Activated B cell treated with CpG ODN at 0.5 μM for 24 hours (primary cell): Measurements from ENCODE around the gene SLC39A12. TPM values are rescaled to one million over a fixed set of nuclear protein-coding genes. Genes with fewer than 3 reads are reported as not detected.

Source experiments
- ATAC-seq: fragments of 200-7000 bp; cut with Tn5 transposase; one replicate; pipeline ENCODE4 v1.10.0; 2021; ENCODE audit warnings: low read depth, mild to moderate bottlenecking, moderate library complexity
- CTCF ChIA-PET: fragments of 350-600 bp; sonication (Branson Sonifier 250); formaldehyde crosslinking; loops from one replicate; lab custom pipeline; 2021; ENCODE audit warnings: antibody characterized with exemption; lab: Charles Lee
- POLR2A ChIA-PET: fragments of 350-600 bp; sonication (Branson Sonifier 250); formaldehyde crosslinking; loops from one replicate; lab custom pipeline; 2021; ENCODE audit warnings: antibody characterized with exemption; lab: Charles Lee
- DNase-seq: peaks from one replicate; pipeline ENCODE4 v3.0.0; 2022
- H3K27ac Mint-ChIP-seq: one replicate; pipeline ENCODE4 v1.8.0; 2020; ENCODE audit warnings: mixed read lengths
- H3K27me3 Mint-ChIP-seq: one replicate; pipeline ENCODE4 v1.8.0; 2021; ENCODE audit warnings: mixed read lengths
- H3K36me3 Mint-ChIP-seq: one replicate; pipeline ENCODE4 v1.8.0; 2021; ENCODE audit warnings: low read depth, mixed read lengths
- H3K4me1 Mint-ChIP-seq: one replicate; pipeline ENCODE4 v1.8.0; 2021; ENCODE audit warnings: mixed read lengths
- H3K4me3 Mint-ChIP-seq: one replicate; pipeline ENCODE4 v1.8.0; 2020; ENCODE audit warnings: mild to moderate bottlenecking, mixed read lengths
- H3K9me3 Mint-ChIP-seq: one replicate; pipeline ENCODE4 v1.8.0; 2020; ENCODE audit warnings: mixed read lengths
- intact Hi-C: fragments of 100-400 bp; cut with micrococcal nuclease; formaldehyde crosslinking; loops from one replicate; pipeline ENCODE4 v1.15.1; 2024
- total RNA-seq: library from RNA; stranded (reverse); gene quantifications from 2 replicates; pipeline ENCODE4 v1.2.3, GENCODE V29; 2022
- TF ChIP-seq, protein P1 (sequence below): fragments of 200-600 bp; IDR thresholded peaks from one replicate; pipeline ENCODE4 v1.8.0; 2022; ENCODE audit warnings: antibody characterized with exemption, mild to moderate bottlenecking

SLC39A12 gene
- not detected in 2 replicates for total RNA-seq

DNA sequence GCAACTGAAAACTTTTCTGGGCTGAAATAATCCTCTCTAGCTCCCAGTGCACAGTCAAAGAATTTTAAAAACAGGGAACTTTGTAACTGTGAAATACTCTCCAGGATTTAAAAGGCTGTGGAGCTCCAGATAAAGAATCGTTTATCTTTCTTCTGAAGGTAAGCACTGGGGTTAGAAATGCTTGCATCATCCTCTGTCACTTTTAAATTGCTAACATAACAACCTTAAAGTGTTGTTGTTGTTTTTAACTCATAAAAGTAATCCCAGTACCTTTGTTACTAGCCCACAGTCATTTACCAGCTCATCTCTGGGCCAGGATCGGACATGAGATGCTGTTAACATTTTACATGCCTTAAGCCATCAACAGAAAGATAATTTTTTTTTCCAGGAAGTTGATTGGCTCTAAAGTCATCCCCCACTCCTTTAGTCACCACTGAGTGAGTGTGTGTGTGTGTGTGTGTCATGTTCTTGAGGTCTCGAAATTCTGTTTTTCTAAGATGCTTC is at the start of gene SLC39A12:
SLC39A12 (plus strand) TSS at position 51 of the 504 bp plus-strand sequence. CDS start 1,359 bp downstream, outside the sequence.
- Mint-ChIP-seq H3K9me3 (no peaks in the 10 kb centered on the region), H3K4me3 (no peak within 1 kb of the TSS), H3K27ac (no peak within 1 kb of the TSS), H3K36me3 (no peaks in the 10 kb centered on the region), H3K27me3 (no peaks in the 10 kb centered on the region), H3K4me1 (no peaks in the 10 kb centered on the region)
- intact Hi-C loops, result no loop called here
- DNase-seq (no peak), ATAC-seq (no peak)
- CTCF ChIA-PET, result no interaction called here
- TF ChIP-seq, protein P1, sequence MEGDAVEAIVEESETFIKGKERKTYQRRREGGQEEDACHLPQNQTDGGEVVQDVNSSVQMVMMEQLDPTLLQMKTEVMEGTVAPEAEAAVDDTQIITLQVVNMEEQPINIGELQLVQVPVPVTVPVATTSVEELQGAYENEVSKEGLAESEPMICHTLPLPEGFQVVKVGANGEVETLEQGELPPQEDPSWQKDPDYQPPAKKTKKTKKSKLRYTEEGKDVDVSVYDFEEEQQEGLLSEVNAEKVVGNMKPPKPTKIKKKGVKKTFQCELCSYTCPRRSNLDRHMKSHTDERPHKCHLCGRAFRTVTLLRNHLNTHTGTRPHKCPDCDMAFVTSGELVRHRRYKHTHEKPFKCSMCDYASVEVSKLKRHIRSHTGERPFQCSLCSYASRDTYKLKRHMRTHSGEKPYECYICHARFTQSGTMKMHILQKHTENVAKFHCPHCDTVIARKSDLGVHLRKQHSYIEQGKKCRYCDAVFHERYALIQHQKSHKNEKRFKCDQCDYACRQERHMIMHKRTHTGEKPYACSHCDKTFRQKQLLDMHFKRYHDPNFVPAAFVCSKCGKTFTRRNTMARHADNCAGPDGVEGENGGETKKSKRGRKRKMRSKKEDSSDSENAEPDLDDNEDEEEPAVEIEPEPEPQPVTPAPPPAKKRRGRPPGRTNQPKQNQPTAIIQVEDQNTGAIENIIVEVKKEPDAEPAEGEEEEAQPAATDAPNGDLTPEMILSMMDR, result no peak
- POLR2A ChIA-PET, result no interaction called here

DNA sequence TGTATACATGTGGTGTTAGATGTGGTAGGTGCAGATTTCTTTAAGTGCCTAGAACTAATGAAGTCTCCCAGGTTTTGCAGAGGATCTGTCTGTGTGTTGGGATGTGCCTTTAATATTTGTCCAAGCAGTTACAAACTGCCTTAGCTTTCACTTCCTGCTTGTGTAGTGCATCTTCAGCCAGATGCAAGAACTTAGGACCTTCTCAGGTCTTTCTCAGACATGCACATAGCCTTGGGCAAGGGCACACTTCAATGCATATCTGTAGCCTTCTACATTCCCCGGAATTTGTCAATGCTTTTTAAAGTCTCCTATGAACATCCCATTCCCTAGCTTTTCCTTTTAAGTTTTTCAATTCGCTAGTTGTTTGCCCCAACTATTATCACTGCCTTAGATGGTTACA is 47.2 kb upstream of the SLC39A12 start:
- no peak for ATAC-seq
- DNase-seq, result no peak
- ChIA-PET POLR2A (no interaction called here), CTCF (no interaction called here)
- intact Hi-C loops, result no loop called here
- Mint-ChIP-seq H3K9me3 (peaks cover 2% of the 10 kb centered on the region), H3K27me3 (peaks cover 5% of the 10 kb centered on the region), H3K36me3 (no peaks in the 10 kb centered on the region), H3K4me3 (no peak overlapping the region), H3K27ac (no peak overlapping the region), H3K4me1 (no peaks in the 10 kb centered on the region)
- TF ChIP-seq, protein P1, result no peak

GRCh38 chr10:17905491-17905890 is 46.2 kb upstream of the SLC39A12 start:
- DNase-seq (no peak), ATAC-seq (no peak)
- TF ChIP-seq, protein P1, result no peak
- Mint-ChIP-seq H3K4me1 (no peaks in the 10 kb centered on the region), H3K27ac (no peak overlapping the region), H3K4me3 (no peak overlapping the region), H3K36me3 (no peaks in the 10 kb centered on the region), H3K9me3 (peaks cover 2% of the 10 kb centered on the region), H3K27me3 (peaks cover 7% of the 10 kb centered on the region)
- CTCF ChIA-PET, result no interaction called here
- POLR2A ChIA-PET, result no interaction called here
- intact Hi-C loops, result no loop called here

- ATAC-seq (no peak), DNase-seq (no peak)
- H3K4me1 Mint-ChIP-seq, result no peaks in the 10 kb centered on the region
- peaks cover 2% of the 10 kb centered on the region for H3K9me3 Mint-ChIP-seq
- intact Hi-C loops, result no loop called here
- TF ChIP-seq, protein P1, result no peak
- H3K27ac Mint-ChIP-seq, result no peak overlapping the region
- H3K27me3 Mint-ChIP-seq, result peaks cover 7% of the 10 kb centered on the region
- ChIA-PET CTCF (no interaction called here), POLR2A (no interaction called here)
- no peaks in the 10 kb centered on the region for H3K36me3 Mint-ChIP-seq
- no peak overlapping the region for H3K4me3 Mint-ChIP-seq
These were observed 45.7 kb upstream of the SLC39A12 start for GRCh38 chr10:17906002-17906401.

DNA sequence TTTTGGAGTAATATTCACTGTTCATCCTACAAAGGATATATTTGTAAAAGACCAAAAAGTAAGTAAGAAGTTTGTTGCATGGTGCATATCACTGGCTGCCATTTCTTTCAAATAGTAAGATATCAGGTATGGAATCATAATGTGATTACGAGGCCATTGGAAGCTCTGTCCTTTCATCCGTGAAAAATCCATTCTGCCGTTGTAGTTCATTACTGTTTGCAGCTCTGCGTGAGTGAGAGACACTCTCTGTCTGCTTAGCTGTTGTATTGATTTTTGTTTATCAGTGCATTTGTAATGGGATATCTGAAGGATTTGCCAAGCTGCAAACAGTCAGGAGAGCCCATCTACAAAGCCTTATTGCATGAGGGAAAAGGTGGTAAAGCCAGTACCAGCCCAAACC is 44.1 kb upstream of the SLC39A12 start:
- no peaks in the 10 kb centered on the region for H3K4me1 Mint-ChIP-seq
- no peak overlapping the region for H3K27ac Mint-ChIP-seq
- no peak overlapping the region for H3K4me3 Mint-ChIP-seq
- TF ChIP-seq, protein P1, result no peak
- ChIA-PET POLR2A (no interaction called here), CTCF (no interaction called here)
- DNase-seq (no peak), ATAC-seq (no peak)
- intact Hi-C loops, result no loop called here
- peaks cover 7% of the 10 kb centered on the region for H3K27me3 Mint-ChIP-seq
- H3K9me3 Mint-ChIP-seq, result peaks cover 8% of the 10 kb centered on the region
- H3K36me3 Mint-ChIP-seq, result no peaks in the 10 kb centered on the region
